ENCODE measurements around the gene REG4. TPM values are rescaled to one million over a fixed set of nuclear protein-coding genes. Genes with fewer than 3 reads are reported as not detected.

Gene REG4
- total and polyA plus RNA-seq, 2 of the 13 experiments (the other 11 are each of a cell fraction or from before 2014, with no cell fraction given) = not detected

DNA sequence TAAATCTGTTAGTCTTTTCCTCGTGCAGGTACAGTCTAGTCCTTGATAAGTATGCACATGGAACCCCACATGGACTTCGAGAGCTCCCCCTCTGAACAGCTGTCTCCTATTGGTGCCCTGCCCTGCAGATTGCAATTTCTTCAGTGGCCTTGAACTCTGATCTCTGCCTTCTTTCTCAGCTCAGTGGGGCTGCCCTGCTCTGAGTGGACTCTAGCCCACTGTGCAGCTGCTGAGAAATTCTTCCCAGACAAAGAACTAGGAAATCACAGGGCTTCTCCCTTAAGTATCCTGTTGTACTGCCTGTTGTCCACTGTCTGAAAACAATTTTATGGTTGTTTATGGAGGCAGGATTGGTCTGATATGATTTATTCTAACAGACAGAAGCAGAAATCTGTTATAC, 46.9 kb upstream of the REG4 start:
- ChIA-PET CTCF (ENCODE audit: low intra/inter-chr PET ratio, low total read pairs) (no interaction called here), POLR2A (no interaction called here)
- Histone ChIP-seq H3K79me2 (ENCODE audit: insufficient read depth, low read length) (no peaks in the 10 kb centered on the region), H3K9ac (ENCODE audit: insufficient read depth, low read depth, low read length) (no peak overlapping the region), H3K4me3 (replicated peaks in 1 of 3; ENCODE audit: insufficient read depth in 1 of 3, low read depth in 2 of 3, low read length in 3 of 3) (no peak overlapping the region), H3K9me3 (ENCODE audit: low read length) (no peaks in the 10 kb centered on the region), H3K27me3 (ENCODE audit: control insufficient read depth in 1 of 2, insufficient read depth in 2 of 2, low read length in 2 of 2) (peaks cover 0 to 3% of the 10 kb centered on the region in 2 experiments; a peak in 2 of 5 replicates), H3K36me3 (replicated peaks in 1 of 2; ENCODE audit: control insufficient read depth in 1 of 2, insufficient read depth in 2 of 2, low read length in 2 of 2) (no peaks in the 10 kb centered on the region), H3K27ac (ENCODE audit: extremely low read length, insufficient read depth, low read length) (no peak overlapping the region), H3K4me1 (ENCODE audit: insufficient read depth, low read length) (peaks cover 20% of the 10 kb centered on the region), H3K4me2 (ENCODE audit: low read depth, low read length) (no peak overlapping the region), H2AFZ (ENCODE audit: low read length) (no peak overlapping the region), H4K20me1 (ENCODE audit: insufficient read depth, low read length) (no peaks in the 10 kb centered on the region)
- TF ChIP-seq HNF4A (CRISPR knock-in tag; IDR thresholded peaks at IDR 0.05) (peak; percentile 48), CREB1 (IDR thresholded peaks at IDR 0.05) (no peak), CREB1 (CRISPR knock-in tag; IDR thresholded peaks at IDR 0.05) (no peak), FOXM1 (CRISPR knock-in tag; IDR thresholded peaks at IDR 0.05) (no peak), PTBP1 (IDR thresholded peaks at IDR 0.05; ENCODE audit: low read depth, low read length, poor library complexity, severe bottlenecking) (no peak), ZNF724P (CRISPR knock-in tag; IDR thresholded peaks at IDR 0.05; ENCODE audit: borderline replicate concordance) (no peak), POLR2A (IDR thresholded peaks at IDR 0.05; ENCODE audit: insufficient read depth in 1 of 2, low read depth in 2 of 2, low read length in 2 of 2) (no peak), HOXA9 (CRISPR knock-in tag; IDR thresholded peaks at IDR 0.05; ENCODE audit: borderline replicate concordance) (no peak)
- TF ChIP-seq, protein P1, sequence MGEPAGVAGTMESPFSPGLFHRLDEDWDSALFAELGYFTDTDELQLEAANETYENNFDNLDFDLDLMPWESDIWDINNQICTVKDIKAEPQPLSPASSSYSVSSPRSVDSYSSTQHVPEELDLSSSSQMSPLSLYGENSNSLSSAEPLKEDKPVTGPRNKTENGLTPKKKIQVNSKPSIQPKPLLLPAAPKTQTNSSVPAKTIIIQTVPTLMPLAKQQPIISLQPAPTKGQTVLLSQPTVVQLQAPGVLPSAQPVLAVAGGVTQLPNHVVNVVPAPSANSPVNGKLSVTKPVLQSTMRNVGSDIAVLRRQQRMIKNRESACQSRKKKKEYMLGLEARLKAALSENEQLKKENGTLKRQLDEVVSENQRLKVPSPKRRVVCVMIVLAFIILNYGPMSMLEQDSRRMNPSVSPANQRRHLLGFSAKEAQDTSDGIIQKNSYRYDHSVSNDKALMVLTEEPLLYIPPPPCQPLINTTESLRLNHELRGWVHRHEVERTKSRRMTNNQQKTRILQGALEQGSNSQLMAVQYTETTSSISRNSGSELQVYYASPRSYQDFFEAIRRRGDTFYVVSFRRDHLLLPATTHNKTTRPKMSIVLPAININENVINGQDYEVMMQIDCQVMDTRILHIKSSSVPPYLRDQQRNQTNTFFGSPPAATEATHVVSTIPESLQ (CRISPR knock-in tag; conservative IDR thresholded peaks at IDR 0.05) = no peak
- DNase-seq (ENCODE audit: low spot score) = no peak
- no peak for FAIRE-seq
- BruUV-seq (replicated peaks) = no TSS peak
- in situ Hi-C loops (cut with HindIII; ENCODE audit: extremely low pct_ligation_motif_present, low pct_unique_long_range_greater_than_20kb) = no loop called here
- 6% methylated on average over 2 of the region's 2 CpGs for WGBS (ENCODE audit: low lambda C conversion rate)
- intact Hi-C loops (cut with micrococcal nuclease; ENCODE audit: unreplicated experiment) = no loop called here
- ATAC-seq = no peak

Data from HepG2 (cell line).